Heart right ventricle (tissue), 16 donors: ENCODE data around the gene PACSIN2. TPM values are rescaled to one million over a fixed set of nuclear protein-coding genes. Genes with fewer than 3 reads are reported as not detected.

Experiments
- ATAC-seq, 8 donors: fragments of 200-7000 bp; cut with Tn5 transposase; one replicate each; pipeline ENCODE4 v1.9.1; 2020; ENCODE audit warnings: mild to moderate bottlenecking in 8 of 8, moderate library complexity in 8 of 8, moderate number of reproducible peaks in 1 of 8
- DNase-seq, 2 donors: peaks; one replicate each; pipeline ENCODE4 v3.0.0-alpha.2; 2020
- H3K27ac ChIP-seq, 10 donors: fragments of 200-600 bp; sonication (generic) in 2 of 10; one replicate each; pipeline versions ENCODE4 v1.5.0 to v1.8.0; 2020 to 2022; ENCODE audit warnings: mild to moderate bottlenecking in 3 of 10
- H3K27me3 ChIP-seq, 7 donors: fragments of 200-600 bp; one replicate each; pipeline ENCODE4 v1.8.0; 2021 to 2022; ENCODE audit warnings: mild to moderate bottlenecking in 2 of 7
- H3K36me3 ChIP-seq, 9 donors: fragments of 200-600 bp; sonication (generic) in 1 of 9; one replicate each; pipeline versions ENCODE4 v1.5.0 to v1.8.0; 2020 to 2022; ENCODE audit warnings: mild to moderate bottlenecking in 2 of 9
- H3K4me1 ChIP-seq, 9 donors: fragments of 200-600 bp; sonication (generic) in 1 of 9; one replicate each; pipeline versions ENCODE4 v1.5.0 to v1.8.0; 2020 to 2022; ENCODE audit warnings: mild to moderate bottlenecking in 4 of 9
- H3K4me3 ChIP-seq, 10 donors: fragments of 200-600 bp; sonication (generic) in 2 of 10; one replicate each; pipeline versions ENCODE4 v1.5.0 to v1.8.0; 2020 to 2022; ENCODE audit warnings: mild to moderate bottlenecking in 7 of 10, moderate library complexity in 2 of 10
- H3K9me3 ChIP-seq, 11 donors: fragments of 200-600 bp in 10 of 11; sonication (generic) in 2 of 11; one replicate each; pipeline versions ENCODE4 v1.5.0 to v1.8.0; 2013 to 2022; ENCODE audit warnings: mild to moderate bottlenecking in 2 of 11, control low read depth in 1 of 11, moderate library complexity in 1 of 11
- WGBS, 2 donors: extraction: QIAGEN DNeasy Blood & Tissue Kit; methylation state at CpG; one replicate each; pipeline ENCODE4 v1.1.7; 2013; ENCODE audit warnings: inconsistent platforms in 1 of 2; 5-methylcytosine and 5-hydroxymethylcytosine counted together
- intact Hi-C, 10 donors: fragments of 100-400 bp; cut with DNase I; formaldehyde crosslinking; loops; one replicate each; pipeline versions ENCODE4 v1.11.1 to v1.14.2; 2022
- polyA plus RNA-seq, 2 donors: library from polyadenylated mRNA; stranded (reverse); fragments of 200-250 nt; gene quantifications; one replicate each; pipeline ENCODE4 v1.2.3, GENCODE V29; 2013
- total RNA-seq, 10 donors: library from RNA; stranded (reverse); fragmentation: NEBNext Ultra II Directional in 3 of 10; extraction: Animal tissue kit (Norgen Biotek cat#: 25700) in 3 of 10; gene quantifications; one replicate each; pipeline versions ENCODE4 v1.2.1 to v1.2.4, GENCODE V29; 2021 to 2023
- TF ChIP-seq, protein P1 (sequence below), 9 donors: fragments of 200-600 bp; sonication (generic) in 2 of 9; IDR thresholded peaks; one replicate each; pipeline versions ENCODE4 v1.5.0 to v1.8.0; 2021 to 2022; ENCODE audit warnings: antibody characterized with exemption in 9 of 9, mild to moderate bottlenecking in 5 of 9, moderate library complexity in 1 of 9
- donor health status: Arrhythmogenic right ventricular cardiomyopathy.
- donor health status: ischemic (EF 13 %, LVEDD 7.1; RV severe dilation, severe dysfunction).
- donor health status: healthy with polysubstance abuse.
- donor health status: DM: no; HTN: yes; CAD: no.
- donor health status: DM: no; HTN: no; CAD: no.
- donor health status: ischemic (EF 25% LVEDD 6.9; RV normal size, moderate dysfunction).
- donor health status: ischemic (EF 25% LVEDD 5.7; RV mildly dilated, moderate dysfunction).
- donor health status: healthy.
- donor health status: DM: yes; HTN: yes; CAD: no.
- donor health status: Ischemic cardiomyopathy.
- donor health status: ischemic (EF 35%, LVEDD 5.7; RV mildly dilated, moderate dysfunction).
- donor health status: nonischemic (EF 11% LVEDD 7.7; RV severe dilation, severe dysfunction).
- donor health status: DM: yes; HTN: yes; CAD: no.
- donor health status: PGD.
- donor health status: ischemic (EF 29% LVEDD 5.4; RV normal size, mild dysfunction).
- donor health status: nonischemic (EF 23%, LVEDD 6.1; RV moderate dilation, normal function).

Gene PACSIN2
- total and polyA plus RNA-seq, 12 donors: 24.3 to 69.7 (median 57.0) TPM

GRCh38 chr22:43008509-43008908 is 6.4 kb downstream of the PACSIN2 start:
- H3K36me3 ChIP-seq: no peaks in the 10 kb centered on the region
- WGBS, 2 donors: 93 to 95% methylated on average over 4 of the region's 4 CpGs
- no peaks in the 10 kb centered on the region for H3K9me3 ChIP-seq
- peak overlapping the region in 3 of 10 donors; percentile 6 to 43 (median 36) for H3K27ac ChIP-seq
- no peak overlapping the region for H3K4me3 ChIP-seq
- TF ChIP-seq, protein P1, sequence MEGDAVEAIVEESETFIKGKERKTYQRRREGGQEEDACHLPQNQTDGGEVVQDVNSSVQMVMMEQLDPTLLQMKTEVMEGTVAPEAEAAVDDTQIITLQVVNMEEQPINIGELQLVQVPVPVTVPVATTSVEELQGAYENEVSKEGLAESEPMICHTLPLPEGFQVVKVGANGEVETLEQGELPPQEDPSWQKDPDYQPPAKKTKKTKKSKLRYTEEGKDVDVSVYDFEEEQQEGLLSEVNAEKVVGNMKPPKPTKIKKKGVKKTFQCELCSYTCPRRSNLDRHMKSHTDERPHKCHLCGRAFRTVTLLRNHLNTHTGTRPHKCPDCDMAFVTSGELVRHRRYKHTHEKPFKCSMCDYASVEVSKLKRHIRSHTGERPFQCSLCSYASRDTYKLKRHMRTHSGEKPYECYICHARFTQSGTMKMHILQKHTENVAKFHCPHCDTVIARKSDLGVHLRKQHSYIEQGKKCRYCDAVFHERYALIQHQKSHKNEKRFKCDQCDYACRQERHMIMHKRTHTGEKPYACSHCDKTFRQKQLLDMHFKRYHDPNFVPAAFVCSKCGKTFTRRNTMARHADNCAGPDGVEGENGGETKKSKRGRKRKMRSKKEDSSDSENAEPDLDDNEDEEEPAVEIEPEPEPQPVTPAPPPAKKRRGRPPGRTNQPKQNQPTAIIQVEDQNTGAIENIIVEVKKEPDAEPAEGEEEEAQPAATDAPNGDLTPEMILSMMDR (IDR thresholded peaks at IDR 0.05): no peak
- no peaks in the 10 kb centered on the region for H3K27me3 ChIP-seq
- ATAC-seq (peak in 3 of 8 donors; percentile 49 to 57 (median 53)), DNase-seq (no peak)
- H3K4me1 ChIP-seq: peaks cover 6 to 78% (median 50%) of the 10 kb centered on the region in 9 donors
- intact Hi-C loops: no loop called here

- ATAC-seq (peak; percentile 32 to 84 (median 71)), DNase-seq (no peak)
- no peaks in the 10 kb centered on the region for H3K9me3 ChIP-seq
- peaks cover 8 to 78% (median 47%) of the 10 kb centered on the region in 9 donors for H3K4me1 ChIP-seq
- H3K4me3 ChIP-seq: no peak overlapping the region
- TF ChIP-seq, protein P1 (IDR thresholded peaks at IDR 0.05): no peak
- 45 to 47% methylated on average over 5 of the region's 5 CpGs for WGBS, 2 donors
- intact Hi-C loops: no loop called here
- no peaks in the 10 kb centered on the region for H3K27me3 ChIP-seq
- peak overlapping the region in 7 of 10 donors; percentile 8 to 57 (median 41) for H3K27ac ChIP-seq
- H3K36me3 ChIP-seq: no peaks in the 10 kb centered on the region
These were observed 7.3 kb downstream of the PACSIN2 start for GRCh38 chr22:43007519-43008102.

- ATAC-seq (no peak), DNase-seq (no peak)
- peaks cover 14 to 80% (median 53%) of the 10 kb centered on the region in 9 donors for H3K4me1 ChIP-seq
- H3K27me3 ChIP-seq: no peaks in the 10 kb centered on the region
- TF ChIP-seq, protein P1 (IDR thresholded peaks at IDR 0.05): no peak
- H3K36me3 ChIP-seq: no peaks in the 10 kb centered on the region
- H3K27ac ChIP-seq: peak overlapping the region in 1 of 10 donors; percentile 49
- no peaks in the 10 kb centered on the region for H3K9me3 ChIP-seq
- no peak overlapping the region for H3K4me3 ChIP-seq
- 94 to 98% methylated on average over 7 of the region's 7 CpGs for WGBS, 2 donors
- intact Hi-C loops: no loop called here
These were observed 8.2 kb downstream of the PACSIN2 start for GRCh38 chr22:43006753-43007152.

GRCh38 chr22:43006016-43006505 is 8.9 kb downstream of the PACSIN2 start:
- ATAC-seq: no peak
- Histone ChIP-seq H3K27me3 (no peaks in the 10 kb centered on the region), H3K27ac (no peak overlapping the region), H3K4me1 (peaks cover 17 to 83% (median 59%) of the 10 kb centered on the region in 9 donors), H3K9me3 (no peaks in the 10 kb centered on the region), H3K36me3 (no peaks in the 10 kb centered on the region), H3K4me3 (no peak overlapping the region)
- no peak for DNase-seq
- WGBS, 2 donors: 97 to 99% methylated on average over 5 of the region's 5 CpGs
- TF ChIP-seq, protein P1 (IDR thresholded peaks at IDR 0.05): no peak
- intact Hi-C loops: no loop called here
